ENCODE data around the gene FDX2. TPM values are rescaled to one million over a fixed set of nuclear protein-coding genes. Genes with fewer than 3 reads are reported as not detected.
A peak's percentile ranks its signal among the peaks of the same experiment; 100 is the strongest.

The FDX2 gene
- total and polyA plus RNA-seq, 2 of the 13 experiments (the other 11 are each of a cell fraction or from before 2014, with no cell fraction given) = 21.0 to 24.7 TPM

DNA sequence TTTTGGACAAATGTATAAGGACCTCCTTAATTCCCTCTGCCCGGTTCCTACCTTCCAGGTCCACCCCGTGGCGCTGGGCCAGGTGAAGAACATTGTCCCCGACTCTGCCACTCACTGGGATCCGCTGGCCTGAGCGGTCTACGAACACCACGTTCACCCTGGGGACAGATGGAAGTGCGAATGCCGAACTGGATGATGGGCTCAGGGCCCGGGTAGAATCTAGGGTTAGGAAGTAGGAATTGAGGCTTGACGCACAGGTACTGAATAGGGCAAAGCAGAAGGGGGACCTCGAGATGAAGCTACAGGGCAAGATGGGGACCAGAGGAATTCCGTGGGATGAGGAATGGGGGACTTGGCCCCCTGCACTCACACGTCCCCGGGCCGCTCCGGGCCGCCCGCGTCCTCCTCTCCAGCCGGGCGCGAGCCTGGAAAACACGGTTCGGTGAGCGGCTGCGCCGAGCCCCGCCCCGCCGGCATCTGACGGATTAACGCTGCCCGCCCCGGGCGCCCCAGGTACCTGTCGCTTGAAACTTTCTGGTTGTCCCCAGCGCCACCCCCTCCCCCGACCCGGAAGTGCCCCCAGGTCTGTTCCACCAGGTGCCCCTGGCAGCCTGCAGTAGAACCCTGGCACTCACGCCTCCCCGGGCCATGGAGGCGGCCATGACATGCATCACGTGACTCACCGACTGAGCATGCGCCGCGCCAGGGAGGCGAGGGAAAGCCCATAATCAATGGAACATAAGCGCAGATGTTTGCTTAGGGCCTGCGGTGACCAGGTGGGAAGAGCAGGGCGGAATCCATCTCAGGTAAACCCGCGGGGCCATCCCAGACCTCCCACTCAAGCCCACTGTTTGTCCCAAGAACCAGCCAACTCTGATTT, at the start of gene FDX2 (continued):
- TF ChIP-seq ZBTB14 (CRISPR knock-in tag; IDR thresholded peaks at IDR 0.05) (no peak), ZFX (CRISPR knock-in tag; IDR thresholded peaks at IDR 0.05; ENCODE audit: low read depth) (peak; percentile 63; the same call in 1 of the 2 replicates), GATAD2A (CRISPR knock-in tag; IDR thresholded peaks at IDR 0.05) (0 out of 2 replicates have a peak, but pooled peaks have one; percentile 24), ZMYM2 (CRISPR knock-in tag; IDR thresholded peaks at IDR 0.05) (no peak), POGK (CRISPR knock-in tag; conservative IDR thresholded peaks at IDR 0.05) (peak; percentile 42; the same call in 1 of the 2 replicates), JARID2 (CRISPR knock-in tag; IDR thresholded peaks at IDR 0.05; ENCODE audit: insufficient replicate concordance) (peak; percentile 65), KLF12 (CRISPR knock-in tag; IDR thresholded peaks at IDR 0.05; ENCODE audit: borderline replicate concordance) (peak; percentile 58; the same call in 1 of the 2 replicates), TARDBP (CRISPR knock-in tag; IDR thresholded peaks at IDR 0.05) (0 out of 2 replicates have a peak, but pooled peaks have one; percentile 68), ATF7-NPFF (CRISPR knock-in tag; IDR thresholded peaks at IDR 0.05; ENCODE audit: low read depth) (no peak), BRF2 (CRISPR knock-in tag; IDR thresholded peaks at IDR 0.05) (no peak), ZNF101 (CRISPR knock-in tag; IDR thresholded peaks at IDR 0.05; ENCODE audit: borderline replicate concordance, low read depth) (no peak), DPF2 (CRISPR knock-in tag; IDR thresholded peaks at IDR 0.05; ENCODE audit: borderline replicate concordance, low read depth) (no peak), ZNF607 (CRISPR knock-in tag; IDR thresholded peaks at IDR 0.05; ENCODE audit: borderline replicate concordance) (no peak)
- TF ChIP-seq, protein P1, sequence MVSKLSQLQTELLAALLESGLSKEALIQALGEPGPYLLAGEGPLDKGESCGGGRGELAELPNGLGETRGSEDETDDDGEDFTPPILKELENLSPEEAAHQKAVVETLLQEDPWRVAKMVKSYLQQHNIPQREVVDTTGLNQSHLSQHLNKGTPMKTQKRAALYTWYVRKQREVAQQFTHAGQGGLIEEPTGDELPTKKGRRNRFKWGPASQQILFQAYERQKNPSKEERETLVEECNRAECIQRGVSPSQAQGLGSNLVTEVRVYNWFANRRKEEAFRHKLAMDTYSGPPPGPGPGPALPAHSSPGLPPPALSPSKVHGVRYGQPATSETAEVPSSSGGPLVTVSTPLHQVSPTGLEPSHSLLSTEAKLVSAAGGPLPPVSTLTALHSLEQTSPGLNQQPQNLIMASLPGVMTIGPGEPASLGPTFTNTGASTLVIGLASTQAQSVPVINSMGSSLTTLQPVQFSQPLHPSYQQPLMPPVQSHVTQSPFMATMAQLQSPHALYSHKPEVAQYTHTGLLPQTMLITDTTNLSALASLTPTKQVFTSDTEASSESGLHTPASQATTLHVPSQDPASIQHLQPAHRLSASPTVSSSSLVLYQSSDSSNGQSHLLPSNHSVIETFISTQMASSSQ (IDR thresholded peaks at IDR 0.05; ENCODE audit: low read depth) = no peak
- TF ChIP-seq, protein P1 (CRISPR knock-in tag; IDR thresholded peaks at IDR 0.05; ENCODE audit: borderline replicate concordance) = peak; percentile 43; the same call in 1 of the 2 replicates
- TF ChIP-seq, protein P2, sequence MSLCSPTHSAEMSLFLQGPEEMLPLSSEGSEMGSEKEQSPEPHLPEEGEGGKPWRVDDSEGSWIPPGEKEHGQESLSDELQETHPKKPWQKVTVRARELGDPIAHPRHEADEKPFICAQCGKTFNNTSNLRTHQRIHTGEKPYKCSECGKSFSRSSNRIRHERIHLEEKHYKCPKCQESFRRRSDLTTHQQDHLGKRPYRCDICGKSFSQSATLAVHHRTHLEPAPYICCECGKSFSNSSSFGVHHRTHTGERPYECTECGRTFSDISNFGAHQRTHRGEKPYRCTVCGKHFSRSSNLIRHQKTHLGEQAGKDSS (CRISPR knock-in tag; IDR thresholded peaks at IDR 0.05; ENCODE audit: borderline replicate concordance, low read depth) = no peak; the same call in 1 of the 2 replicates
